Neural cell (in vitro differentiated cells): ENCODE measurements around the gene ATP8B3.

ENCODE experiments used
- CTCF ChIP-seq: fragments of 450-650 bp; IDR thresholded peaks from 2 replicates; pipeline ENCODE4 v1.5.1; 2014; ENCODE audit warnings: antibody characterized with exemption, mild to moderate bottlenecking, moderate library complexity; ENCODE audit not compliant: poor library complexity, severe bottlenecking
- EP300 ChIP-seq: fragments of 450-650 bp; conservative IDR thresholded peaks from 2 replicates; pipeline ENCODE4 v1.6.1; 2014; ENCODE audit warnings: antibody characterized with exemption, mild to moderate bottlenecking, moderate library complexity; ENCODE audit not compliant: poor library complexity, severe bottlenecking
- POLR2AphosphoS5 ChIP-seq: IDR thresholded peaks from 2 replicates; pipeline ENCODE4 v1.6.1; 2012
- RAD21 ChIP-seq: fragments of 450-650 bp; conservative IDR thresholded peaks from 2 replicates; pipeline ENCODE4 v1.6.1; 2014; ENCODE audit warnings: antibody characterized with exemption, mild to moderate bottlenecking, moderate library complexity
- TAF1 ChIP-seq: IDR thresholded peaks from 2 replicates; pipeline ENCODE4 v1.6.1; 2012; ENCODE audit warnings: low read depth

DNA sequence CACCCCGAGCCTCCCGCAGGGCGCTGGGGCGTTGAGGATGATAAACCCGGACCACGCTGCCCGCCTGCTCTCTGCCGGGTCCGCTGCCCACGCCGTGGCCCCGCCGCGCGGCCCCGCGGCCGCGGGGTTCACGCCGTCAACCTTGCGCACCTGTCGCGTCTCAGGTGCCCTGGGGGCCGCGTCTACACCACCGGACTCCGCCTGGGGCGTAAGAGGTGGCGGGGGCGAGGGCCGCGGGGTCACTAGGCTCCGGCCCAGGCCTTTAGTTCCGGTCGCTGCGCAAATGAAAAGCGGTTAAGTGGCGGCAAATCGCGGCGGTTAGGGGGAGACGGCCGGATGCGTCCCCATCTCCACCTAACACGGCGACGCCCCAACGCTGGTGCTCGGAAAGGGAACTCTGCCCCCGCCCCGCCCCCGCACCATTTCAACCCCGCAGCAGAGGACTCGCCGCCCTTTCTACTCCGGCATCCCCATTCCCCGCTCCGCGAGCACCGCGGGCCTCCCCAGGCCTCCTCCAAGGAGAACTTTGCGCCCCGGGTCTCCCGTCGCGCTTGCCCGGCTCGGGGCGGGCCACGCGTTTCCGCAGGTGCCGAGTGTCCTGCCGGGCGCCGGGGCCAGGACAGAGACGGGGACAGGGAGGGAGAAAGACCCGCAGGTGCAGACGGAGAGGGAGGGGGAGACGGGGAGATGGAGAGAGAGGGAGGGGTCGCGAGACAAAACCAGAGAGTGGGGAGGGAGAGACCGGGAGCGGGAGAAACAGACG, 54.4 kb downstream of the ATP8B3 start:
- TF ChIP-seq CTCF (no peak), EP300 (no peak), POLR2AphosphoS5 (no peak), TAF1 (no peak), RAD21 (no peak)
